ENCODE data around the gene RAB3C. TPM values are rescaled to one million over a fixed set of nuclear protein-coding genes. Genes with fewer than 3 reads are reported as not detected.
"Not testable (repeated sequence)": the region's sequence is repeated elsewhere in the genome, so short reads cannot be mapped to it uniquely, and the experiment has no call there.

Gene RAB3C
- total RNA-seq, 2 experiments from 2014 or later: not detected

- no peak for DNase-seq
- H3K4me3 Mint-ChIP-seq: no peak overlapping the region
- H3K36me3 Mint-ChIP-seq: no peaks in the 10 kb centered on the region
- peaks cover 44% of the 10 kb centered on the region for H3K27me3 Mint-ChIP-seq
- peaks cover 3% of the 10 kb centered on the region for H3K9me3 Mint-ChIP-seq
- no peak overlapping the region for H3K27ac Mint-ChIP-seq
- peaks cover 16% of the 10 kb centered on the region for H3K4me1 Mint-ChIP-seq
These were observed 3.1 kb upstream of the RAB3C start for GRCh38 chr5:58579781-58580180.

- Mint-ChIP-seq H3K36me3 (no peaks in the 10 kb centered on the region), H3K9me3 (peaks cover 2% of the 10 kb centered on the region), H3K27me3 (peaks cover 52% of the 10 kb centered on the region), H3K4me3 (peak overlapping the region; percentile 74), H3K27ac (no peak overlapping the region), H3K4me1 (peaks cover 16% of the 10 kb centered on the region)
- DNase-seq: no peak
These were observed 664 bp upstream of the RAB3C start for GRCh38 chr5:58582019-58582802.

GRCh38 chr5:58595952-58596351 lies 13.1 kb downstream of the RAB3C start:
- Mint-ChIP-seq H3K9me3 (peaks cover 3% of the 10 kb centered on the region), H3K4me1 (no peaks in the 10 kb centered on the region), H3K27me3 (no peaks in the 10 kb centered on the region), H3K27ac (no peak overlapping the region), H3K4me3 (no peak overlapping the region), H3K36me3 (no peaks in the 10 kb centered on the region)
- no peak for DNase-seq

GRCh38 chr5:58598440-58598839 lies 15.6 kb downstream of the RAB3C start:
- Mint-ChIP-seq H3K36me3 (no peaks in the 10 kb centered on the region), H3K27ac (no peak overlapping the region), H3K9me3 (peaks cover 4% of the 10 kb centered on the region), H3K4me3 (no peak overlapping the region), H3K4me1 (no peaks in the 10 kb centered on the region), H3K27me3 (no peaks in the 10 kb centered on the region)
- no peak for DNase-seq

GRCh38 chr5:58599217-58599616 lies 16.3 kb downstream of the RAB3C start:
- no peak overlapping the region for H3K27ac Mint-ChIP-seq
- no peaks in the 10 kb centered on the region for H3K36me3 Mint-ChIP-seq
- no peaks in the 10 kb centered on the region for H3K4me1 Mint-ChIP-seq
- DNase-seq: no peak
- no peak overlapping the region for H3K4me3 Mint-ChIP-seq
- peaks cover 4% of the 10 kb centered on the region for H3K9me3 Mint-ChIP-seq
- peaks cover 1% of the 10 kb centered on the region for H3K27me3 Mint-ChIP-seq

GRCh38 chr5:58600613-58601012 lies 17.7 kb downstream of the RAB3C start:
- not testable (repeated sequence) for H3K4me3 Mint-ChIP-seq, H3K36me3 Mint-ChIP-seq, DNase-seq, H3K27ac Mint-ChIP-seq, H3K4me1 Mint-ChIP-seq, H3K27me3 Mint-ChIP-seq, H3K9me3 Mint-ChIP-seq

- not testable (repeated sequence) for H3K4me3 Mint-ChIP-seq, H3K27me3 Mint-ChIP-seq, H3K36me3 Mint-ChIP-seq, DNase-seq, H3K4me1 Mint-ChIP-seq, H3K27ac Mint-ChIP-seq
- H3K9me3 Mint-ChIP-seq: peaks cover 10% of the 10 kb centered on the region
These were observed 20.0 kb downstream of the RAB3C start for GRCh38 chr5:58602889-58603288.

- Mint-ChIP-seq H3K4me1 (no peaks in the 10 kb centered on the region), H3K4me3 (no peak overlapping the region), H3K27ac (no peak overlapping the region), H3K9me3 (peaks cover 10% of the 10 kb centered on the region), H3K36me3 (no peaks in the 10 kb centered on the region), H3K27me3 (peaks cover 3% of the 10 kb centered on the region)
- DNase-seq: no peak
These were observed 23.2 kb downstream of the RAB3C start for GRCh38 chr5:58606064-58606463.

- no peaks in the 10 kb centered on the region for H3K36me3 Mint-ChIP-seq
- no peaks in the 10 kb centered on the region for H3K4me1 Mint-ChIP-seq
- H3K4me3 Mint-ChIP-seq: no peak overlapping the region
- no peak overlapping the region for H3K27ac Mint-ChIP-seq
- H3K27me3 Mint-ChIP-seq: peaks cover 4% of the 10 kb centered on the region
- DNase-seq: no peak
- peaks cover 4% of the 10 kb centered on the region for H3K9me3 Mint-ChIP-seq
These were observed 33.1 kb downstream of the RAB3C start for GRCh38 chr5:58615972-58616371.

GRCh38 chr5:58617241-58617640 lies 34.4 kb downstream of the RAB3C start:
- no peaks in the 10 kb centered on the region for H3K9me3 Mint-ChIP-seq
- no peaks in the 10 kb centered on the region for H3K36me3 Mint-ChIP-seq
- H3K4me1 Mint-ChIP-seq: no peaks in the 10 kb centered on the region
- no peak overlapping the region for H3K4me3 Mint-ChIP-seq
- DNase-seq: no peak
- peaks cover 4% of the 10 kb centered on the region for H3K27me3 Mint-ChIP-seq
- no peak overlapping the region for H3K27ac Mint-ChIP-seq

GRCh38 chr5:58620336-58620735 lies 37.5 kb downstream of the RAB3C start:
- Mint-ChIP-seq H3K36me3 (no peaks in the 10 kb centered on the region), H3K9me3 (no peaks in the 10 kb centered on the region), H3K4me1 (no peaks in the 10 kb centered on the region), H3K27me3 (peaks cover 4% of the 10 kb centered on the region), H3K27ac (no peak overlapping the region), H3K4me3 (no peak overlapping the region)
- no peak for DNase-seq

- Mint-ChIP-seq H3K4me1 (no peaks in the 10 kb centered on the region), H3K36me3 (no peaks in the 10 kb centered on the region), H3K27ac (no peak overlapping the region), H3K4me3 (no peak overlapping the region), H3K9me3 (no peaks in the 10 kb centered on the region), H3K27me3 (peaks cover 4% of the 10 kb centered on the region)
- DNase-seq: no peak
These were observed 40.3 kb downstream of the RAB3C start for GRCh38 chr5:58622936-58623871.

- Mint-ChIP-seq H3K27me3 (peaks cover 8% of the 10 kb centered on the region), H3K27ac (no peak overlapping the region), H3K36me3 (no peaks in the 10 kb centered on the region), H3K4me1 (no peaks in the 10 kb centered on the region), H3K4me3 (no peak overlapping the region), H3K9me3 (no peaks in the 10 kb centered on the region)
- DNase-seq: no peak
These were observed 45.8 kb downstream of the RAB3C start for GRCh38 chr5:58628626-58629025.

GRCh38 chr5:58629271-58630159 lies 46.6 kb downstream of the RAB3C start:
- no peaks in the 10 kb centered on the region for H3K9me3 Mint-ChIP-seq
- peaks cover 8% of the 10 kb centered on the region for H3K27me3 Mint-ChIP-seq
- no peak overlapping the region for H3K4me3 Mint-ChIP-seq
- H3K36me3 Mint-ChIP-seq: no peaks in the 10 kb centered on the region
- H3K4me1 Mint-ChIP-seq: no peaks in the 10 kb centered on the region
- no peak for DNase-seq
- H3K27ac Mint-ChIP-seq: no peak overlapping the region

GRCh38 chr5:58631895-58632294 lies 49.0 kb downstream of the RAB3C start:
- no peak overlapping the region for H3K4me3 Mint-ChIP-seq

More at GRCh38 chr5:58631895-58632294, 49.0 kb downstream of the RAB3C start:
- DNase-seq: no peak
- Mint-ChIP-seq H3K4me1 (no peaks in the 10 kb centered on the region), H3K36me3 (no peaks in the 10 kb centered on the region), H3K9me3 (no peaks in the 10 kb centered on the region), H3K27ac (no peak overlapping the region), H3K27me3 (peaks cover 8% of the 10 kb centered on the region)
